ENCODE measurements around the gene RGSL1.

Gene RGSL1

GRCh38 chr1:182488803-182489202 lies 38.9 kb downstream of the RGSL1 start:
- no peak overlapping the region for H3K4me3 ChIP-seq (replicated peaks in 1 of 2; ENCODE audit: low read depth in 2 of 2, low read length in 2 of 2)
- no peak for DNase-seq (ENCODE audit: low read depth in 2 of 2)
- TF ChIP-seq CTCF (IDR thresholded peaks at IDR 0.05; ENCODE audit: low read depth, low read length): no peak

GRCh38 chr1:182493063-182493462 lies 43.1 kb downstream of the RGSL1 start:
- TF ChIP-seq CTCF (IDR thresholded peaks at IDR 0.05; ENCODE audit: low read depth, low read length): no peak
- no peak for DNase-seq (ENCODE audit: low read depth in 2 of 2)
- no peak overlapping the region for H3K4me3 ChIP-seq (replicated peaks in 1 of 2; ENCODE audit: low read depth in 2 of 2, low read length in 2 of 2)

GRCh38 chr1:182495002-182495401 lies 45.1 kb downstream of the RGSL1 start:
- no peak for TF ChIP-seq CTCF (IDR thresholded peaks at IDR 0.05; ENCODE audit: low read depth, low read length)
- no peak for DNase-seq (ENCODE audit: low read depth in 2 of 2)
- H3K4me3 ChIP-seq (replicated peaks in 1 of 2; ENCODE audit: low read depth in 2 of 2, low read length in 2 of 2): no peak overlapping the region

- no peak overlapping the region for H3K4me3 ChIP-seq (replicated peaks in 1 of 2; ENCODE audit: low read depth in 2 of 2, low read length in 2 of 2)
- no peak for DNase-seq (ENCODE audit: low read depth in 2 of 2)
- no peak for TF ChIP-seq CTCF (IDR thresholded peaks at IDR 0.05; ENCODE audit: low read depth, low read length)
Observed at GRCh38 chr1:182495693-182496092, 45.7 kb downstream of the RGSL1 start.

GRCh38 chr1:182507685-182508084 lies 57.7 kb downstream of the RGSL1 start:
- H3K4me3 ChIP-seq (replicated peaks in 1 of 2; ENCODE audit: low read depth in 2 of 2, low read length in 2 of 2): no peak overlapping the region
- TF ChIP-seq CTCF (IDR thresholded peaks at IDR 0.05; ENCODE audit: low read depth, low read length): no peak
- DNase-seq (ENCODE audit: low read depth in 2 of 2): peak; percentile 1 to 2

- DNase-seq (ENCODE audit: low read depth in 2 of 2): no peak
- TF ChIP-seq CTCF (IDR thresholded peaks at IDR 0.05; ENCODE audit: low read depth, low read length): no peak
- no peak overlapping the region for H3K4me3 ChIP-seq (replicated peaks in 1 of 2; ENCODE audit: low read depth in 2 of 2, low read length in 2 of 2)
Observed at GRCh38 chr1:182515556-182515955, 65.6 kb downstream of the RGSL1 start.

GRCh38 chr1:182520736-182521135 lies 70.8 kb downstream of the RGSL1 start:
- DNase-seq (ENCODE audit: low read depth in 2 of 2): peak in 1 of 2 donors; percentile 77
- TF ChIP-seq CTCF (IDR thresholded peaks at IDR 0.05; ENCODE audit: low read depth, low read length): no peak
- H3K4me3 ChIP-seq (replicated peaks in 1 of 2; ENCODE audit: low read depth in 2 of 2, low read length in 2 of 2): no peak overlapping the region
